ENCODE results near the gene FAM161B.
"Not testable (repeated sequence)": the region's sequence is repeated elsewhere in the genome, so short reads cannot be mapped to it uniquely, and the experiment has no call there.

The FAM161B gene

GRCh38 chr14:73965216-73965615, 15.3 kb upstream of the FAM161B start:
- no peak overlapping the region for H3K27ac Mint-ChIP-seq
- no peaks in the 10 kb centered on the region for H3K9me3 Mint-ChIP-seq
- H3K27me3 Mint-ChIP-seq: no peaks in the 10 kb centered on the region
- H3K4me3 Mint-ChIP-seq: no peak overlapping the region
- intact Hi-C loops (cut with micrococcal nuclease): no loop called here
- H3K36me3 Mint-ChIP-seq (ENCODE audit: low read depth): peaks cover 76% of the 10 kb centered on the region
- H3K4me1 Mint-ChIP-seq (ENCODE audit: low read depth): no peaks in the 10 kb centered on the region

GRCh38 chr14:73961192-73961591, 11.3 kb upstream of the FAM161B start:
- no peak overlapping the region for H3K4me3 Mint-ChIP-seq
- H3K36me3 Mint-ChIP-seq (ENCODE audit: low read depth): peaks cover 82% of the 10 kb centered on the region
- no peaks in the 10 kb centered on the region for H3K27me3 Mint-ChIP-seq
- no peak overlapping the region for H3K27ac Mint-ChIP-seq
- peaks cover 5% of the 10 kb centered on the region for H3K4me1 Mint-ChIP-seq (ENCODE audit: low read depth)
- H3K9me3 Mint-ChIP-seq: no peaks in the 10 kb centered on the region
- intact Hi-C loops (cut with micrococcal nuclease): no loop called here

GRCh38 chr14:73958591-73958990, 8.7 kb upstream of the FAM161B start:
- Mint-ChIP-seq H3K9me3 (no peaks in the 10 kb centered on the region), H3K4me1 (ENCODE audit: low read depth) (peaks cover 5% of the 10 kb centered on the region), H3K27me3 (no peaks in the 10 kb centered on the region), H3K36me3 (ENCODE audit: low read depth) (peaks cover 98% of the 10 kb centered on the region), H3K27ac (peak overlapping the region; percentile 19), H3K4me3 (no peak overlapping the region)
- intact Hi-C loops (cut with micrococcal nuclease): no loop called here

- H3K4me3 Mint-ChIP-seq: no peak overlapping the region
- H3K4me1 Mint-ChIP-seq (ENCODE audit: low read depth): peaks cover 13% of the 10 kb centered on the region
- H3K9me3 Mint-ChIP-seq: no peaks in the 10 kb centered on the region
- H3K27ac Mint-ChIP-seq: no peak overlapping the region
- no peaks in the 10 kb centered on the region for H3K27me3 Mint-ChIP-seq
- peaks cover 83% of the 10 kb centered on the region for H3K36me3 Mint-ChIP-seq (ENCODE audit: low read depth)
- intact Hi-C loops (cut with micrococcal nuclease): no loop called here
These were observed 5.8 kb upstream of the FAM161B start for GRCh38 chr14:73955674-73956073.

- H3K4me3 Mint-ChIP-seq: no peak overlapping the region
- intact Hi-C loops (cut with micrococcal nuclease): no loop called here
- no peaks in the 10 kb centered on the region for H3K27me3 Mint-ChIP-seq
- peaks cover 74% of the 10 kb centered on the region for H3K36me3 Mint-ChIP-seq (ENCODE audit: low read depth)
- no peak overlapping the region for H3K27ac Mint-ChIP-seq
- peaks cover 10% of the 10 kb centered on the region for H3K4me1 Mint-ChIP-seq (ENCODE audit: low read depth)
- H3K9me3 Mint-ChIP-seq: no peaks in the 10 kb centered on the region
These were observed 3.8 kb upstream of the FAM161B start for GRCh38 chr14:73953731-73954130.

- H3K27ac Mint-ChIP-seq: no peak overlapping the region
- H3K36me3 Mint-ChIP-seq (ENCODE audit: low read depth): peaks cover 7% of the 10 kb centered on the region
- H3K27me3 Mint-ChIP-seq: no peaks in the 10 kb centered on the region
- intact Hi-C loops (cut with micrococcal nuclease): no loop called here
- H3K4me1 Mint-ChIP-seq (ENCODE audit: low read depth): peaks cover 29% of the 10 kb centered on the region
- H3K9me3 Mint-ChIP-seq: no peaks in the 10 kb centered on the region
- no peak overlapping the region for H3K4me3 Mint-ChIP-seq
These were observed 4.7 kb downstream of the FAM161B start for GRCh38 chr14:73945159-73945670.

- intact Hi-C loops (cut with micrococcal nuclease): no loop called here
- Mint-ChIP-seq H3K4me3 (no peak overlapping the region), H3K4me1 (ENCODE audit: low read depth) (peaks cover 29% of the 10 kb centered on the region), H3K27me3 (no peaks in the 10 kb centered on the region), H3K9me3 (no peaks in the 10 kb centered on the region), H3K27ac (peak overlapping the region; percentile 61), H3K36me3 (ENCODE audit: low read depth) (peaks cover 1% of the 10 kb centered on the region)
These were observed 5.3 kb downstream of the FAM161B start for GRCh38 chr14:73944432-73945158.

GRCh38 chr14:73943083-73943482, 6.8 kb downstream of the FAM161B start:
- intact Hi-C loops (cut with micrococcal nuclease): no loop called here
- Mint-ChIP-seq H3K36me3 (ENCODE audit: low read depth) (no peaks in the 10 kb centered on the region), H3K4me1 (ENCODE audit: low read depth) (peaks cover 29% of the 10 kb centered on the region), H3K27ac (peak overlapping the region; percentile 26), H3K4me3 (no peak overlapping the region), H3K9me3 (no peaks in the 10 kb centered on the region), H3K27me3 (no peaks in the 10 kb centered on the region)

- Mint-ChIP-seq H3K4me3 (no peak overlapping the region), H3K9me3 (no peaks in the 10 kb centered on the region), H3K27me3 (no peaks in the 10 kb centered on the region), H3K27ac (no peak overlapping the region), H3K36me3 (ENCODE audit: low read depth) (no peaks in the 10 kb centered on the region), H3K4me1 (ENCODE audit: low read depth) (peaks cover 29% of the 10 kb centered on the region)
- intact Hi-C loops (cut with micrococcal nuclease): no loop called here
These were observed 7.7 kb downstream of the FAM161B start for GRCh38 chr14:73942180-73942579.

- Mint-ChIP-seq H3K36me3 (ENCODE audit: low read depth) (peaks cover 33% of the 10 kb centered on the region), H3K4me3 (no peak overlapping the region), H3K27me3 (no peaks in the 10 kb centered on the region), H3K4me1 (ENCODE audit: low read depth) (peaks cover 3% of the 10 kb centered on the region), H3K27ac (no peak overlapping the region), H3K9me3 (no peaks in the 10 kb centered on the region)
- intact Hi-C loops (cut with micrococcal nuclease): no loop called here
These were observed 12.9 kb downstream of the FAM161B start for GRCh38 chr14:73937012-73937411.

GRCh38 chr14:73936548-73936947, 13.3 kb downstream of the FAM161B start:
- peaks cover 37% of the 10 kb centered on the region for H3K36me3 Mint-ChIP-seq (ENCODE audit: low read depth)
- H3K27me3 Mint-ChIP-seq: no peaks in the 10 kb centered on the region
- no peak overlapping the region for H3K27ac Mint-ChIP-seq
- intact Hi-C loops (cut with micrococcal nuclease): no loop called here
- no peak overlapping the region for H3K4me3 Mint-ChIP-seq
- H3K9me3 Mint-ChIP-seq: no peaks in the 10 kb centered on the region
- H3K4me1 Mint-ChIP-seq (ENCODE audit: low read depth): no peaks in the 10 kb centered on the region

GRCh38 chr14:73935666-73936065, 14.2 kb downstream of the FAM161B start:
- H3K4me1 Mint-ChIP-seq (ENCODE audit: low read depth): no peaks in the 10 kb centered on the region
- peaks cover 46% of the 10 kb centered on the region for H3K36me3 Mint-ChIP-seq (ENCODE audit: low read depth)
- no peak overlapping the region for H3K4me3 Mint-ChIP-seq
- no peaks in the 10 kb centered on the region for H3K27me3 Mint-ChIP-seq
- no peaks in the 10 kb centered on the region for H3K9me3 Mint-ChIP-seq
- intact Hi-C loops (cut with micrococcal nuclease): no loop called here
- no peak overlapping the region for H3K27ac Mint-ChIP-seq

- H3K9me3 Mint-ChIP-seq: no peaks in the 10 kb centered on the region
- no peak overlapping the region for H3K4me3 Mint-ChIP-seq
- intact Hi-C loops (cut with micrococcal nuclease): no loop called here
- H3K36me3 Mint-ChIP-seq (ENCODE audit: low read depth): peaks cover 98% of the 10 kb centered on the region
- H3K4me1 Mint-ChIP-seq (ENCODE audit: low read depth): no peaks in the 10 kb centered on the region
- H3K27me3 Mint-ChIP-seq: no peaks in the 10 kb centered on the region
- H3K27ac Mint-ChIP-seq: no peak overlapping the region
These were observed 25.6 kb downstream of the FAM161B start for GRCh38 chr14:73924337-73924736.

GRCh38 chr14:73919457-73919856, 30.4 kb downstream of the FAM161B start:
- H3K27ac Mint-ChIP-seq; H3K27me3 Mint-ChIP-seq; H3K9me3 Mint-ChIP-seq; H3K4me3 Mint-ChIP-seq; intact Hi-C loops (cut with micrococcal nuclease); H3K4me1 Mint-ChIP-seq (ENCODE audit: low read depth): not testable (repeated sequence)
- H3K36me3 Mint-ChIP-seq (ENCODE audit: low read depth): peaks cover 94% of the 10 kb centered on the region

- peaks cover under 1% of the 10 kb centered on the region for H3K4me1 Mint-ChIP-seq (ENCODE audit: low read depth)
- H3K4me3 Mint-ChIP-seq: no peak overlapping the region
- no peaks in the 10 kb centered on the region for H3K9me3 Mint-ChIP-seq
- intact Hi-C loops (cut with micrococcal nuclease): no loop called here
- H3K27me3 Mint-ChIP-seq: no peaks in the 10 kb centered on the region
- H3K36me3 Mint-ChIP-seq (ENCODE audit: low read depth): peaks cover 97% of the 10 kb centered on the region
- no peak overlapping the region for H3K27ac Mint-ChIP-seq
These were observed 33.6 kb downstream of the FAM161B start for GRCh38 chr14:73916324-73916723.

All from dendritic cell treated with granulocyte-macrophage colony-stimulating factor and Interleukin-4, amounts not matched to agents 40 ng/mL and 50 ng/mL, for 4 days (primary cell).